Measurements from ENCODE around the gene ZNF652.

The ZNF652 gene

GRCh38 chr17:49259663-49260010 is 102.4 kb downstream of the ZNF652 start:
- DNase-seq, result no peak

- no peak for DNase-seq
Observed at GRCh38 chr17:49258394-49258793, 103.7 kb downstream of the ZNF652 start.

GRCh38 chr17:49255125-49255524 is 106.9 kb downstream of the ZNF652 start:
- DNase-seq, result no peak

GRCh38 chr17:49254066-49254465 is 108.0 kb downstream of the ZNF652 start:
- no peak for DNase-seq

GRCh38 chr17:49252148-49252695 is 109.8 kb downstream of the ZNF652 start:
- DNase-seq, result no peak

GRCh38 chr17:49249890-49250522 is 112.0 kb downstream of the ZNF652 start:
- DNase-seq, result no peak

- DNase-seq, result no peak
Observed at GRCh38 chr17:49249292-49249794, 112.7 kb downstream of the ZNF652 start.

- no peak for DNase-seq
Observed at GRCh38 chr17:49247944-49248343, 114.1 kb downstream of the ZNF652 start.

GRCh38 chr17:49244839-49245238 is 117.2 kb downstream of the ZNF652 start:
- no peak for DNase-seq

Data from DMS79 (cell line).